Stimulated activated CD4-positive, alpha-beta T cell treated with anti-CD3 and anti-CD28 coated beads, TNF-alpha, amount 100 ng/mL, for 48 hours (primary cell): ENCODE measurements around the gene PARD3B.

Experiments used
- DNase-seq, 3 donors: peaks; one replicate each; pipeline ENCODE4 v3.0.0-alpha.2; 2020; ENCODE audit warnings: low read depth in 3 of 3

The PARD3B gene

DNA sequence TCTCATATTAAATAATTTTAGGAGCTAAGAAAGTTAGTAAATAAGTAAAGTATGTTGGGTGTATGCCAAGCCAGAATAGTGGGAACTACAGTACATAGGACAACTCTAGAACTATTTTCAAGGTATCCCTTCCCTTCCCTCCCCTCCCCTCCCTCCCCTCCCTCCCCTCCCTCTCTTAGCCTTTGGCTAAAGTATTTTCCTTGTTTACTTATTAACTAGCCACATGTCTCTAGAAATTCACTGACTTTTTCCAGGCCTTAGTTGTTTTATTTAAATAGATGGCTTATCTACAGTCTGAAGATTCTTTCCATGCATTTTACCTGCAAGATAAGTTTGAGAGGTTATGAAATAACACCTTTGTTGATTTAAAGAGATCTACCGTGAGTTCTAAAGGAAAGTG, 402.1 kb downstream of the PARD3B start:
- no peak for DNase-seq

- DNase-seq: no peak
These were observed 402.9 kb downstream of the PARD3B start for GRCh38 chr2:204948024-204948763.

GRCh38 chr2:204948822-204949221, 403.5 kb downstream of the PARD3B start:
- no peak for DNase-seq

DNA sequence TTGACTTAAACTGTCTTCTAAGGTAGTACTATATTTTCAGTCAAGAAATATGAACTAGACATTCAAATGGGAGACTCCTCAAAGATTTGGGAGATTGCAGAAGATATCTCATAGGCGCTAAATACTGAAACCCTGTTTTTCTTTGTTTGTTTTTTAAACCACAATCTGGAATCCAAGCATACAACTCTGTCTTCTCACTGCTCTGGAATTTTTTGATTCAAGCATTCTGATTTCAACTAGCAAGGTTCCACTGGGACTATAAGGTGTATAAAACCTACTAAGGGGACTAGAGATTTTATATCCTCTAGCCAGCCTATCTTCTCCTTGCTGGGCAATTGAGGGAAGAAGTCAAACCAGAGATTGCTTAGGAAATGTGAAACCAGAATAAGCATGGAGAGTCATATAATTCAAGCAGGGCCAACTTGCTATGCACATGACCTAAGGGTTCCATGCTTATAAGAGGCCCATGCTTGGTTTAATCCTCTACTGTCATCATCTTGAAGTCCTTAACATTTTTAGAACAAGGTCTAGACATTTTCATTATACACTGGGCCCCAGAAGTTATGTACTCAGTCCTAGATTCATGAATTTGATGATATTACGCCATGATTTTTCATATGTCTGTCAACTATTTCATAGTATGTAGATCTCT, 405.5 kb downstream of the PARD3B start:
- DNase-seq: no peak

DNA sequence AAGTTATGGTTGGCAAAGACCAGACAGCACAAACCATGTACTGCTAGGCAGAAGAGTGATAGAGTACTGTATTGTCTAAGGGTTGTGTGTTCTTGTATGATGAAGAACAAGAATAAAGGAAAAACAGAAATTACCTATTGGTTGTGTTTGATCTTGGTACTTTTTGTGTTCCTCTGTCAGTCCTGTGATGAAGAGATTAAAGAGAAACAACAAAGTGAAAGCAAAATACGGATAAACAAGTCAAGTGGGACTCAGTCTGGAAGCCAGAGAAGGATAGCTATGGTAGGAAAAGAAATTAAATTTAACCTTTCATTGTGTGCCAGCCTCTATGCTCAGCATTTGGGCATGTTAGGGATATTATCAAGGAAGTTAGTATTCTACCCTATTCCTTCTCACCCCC, 413.1 kb downstream of the PARD3B start:
- no peak for DNase-seq

DNA sequence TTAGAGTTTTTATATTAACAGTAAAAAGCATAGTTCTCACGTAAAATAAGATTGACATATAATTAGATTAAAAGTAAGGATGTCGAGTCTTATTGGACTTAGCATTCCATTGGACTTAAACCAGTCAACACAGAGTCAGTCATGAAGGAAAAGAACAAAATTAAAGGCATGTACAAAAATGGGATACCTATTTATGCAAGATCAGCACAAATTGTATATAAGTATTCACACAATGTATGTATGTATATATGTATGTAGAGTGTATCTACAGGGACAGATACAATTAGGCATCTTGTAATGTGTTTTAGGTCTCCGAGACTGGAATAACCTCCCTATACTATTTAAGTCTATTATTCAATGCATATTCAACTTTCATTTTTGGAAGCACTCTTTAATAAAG, 419.1 kb downstream of the PARD3B start:
- DNase-seq: no peak

GRCh38 chr2:204966245-204966644, 421.0 kb downstream of the PARD3B start:
- no peak for DNase-seq

GRCh38 chr2:204967199-204967960, 422.1 kb downstream of the PARD3B start:
- DNase-seq: peak in 1 of 3 donors; percentile 20

- no peak for DNase-seq
These were observed 426.1 kb downstream of the PARD3B start for GRCh38 chr2:204971206-204971907.

DNA sequence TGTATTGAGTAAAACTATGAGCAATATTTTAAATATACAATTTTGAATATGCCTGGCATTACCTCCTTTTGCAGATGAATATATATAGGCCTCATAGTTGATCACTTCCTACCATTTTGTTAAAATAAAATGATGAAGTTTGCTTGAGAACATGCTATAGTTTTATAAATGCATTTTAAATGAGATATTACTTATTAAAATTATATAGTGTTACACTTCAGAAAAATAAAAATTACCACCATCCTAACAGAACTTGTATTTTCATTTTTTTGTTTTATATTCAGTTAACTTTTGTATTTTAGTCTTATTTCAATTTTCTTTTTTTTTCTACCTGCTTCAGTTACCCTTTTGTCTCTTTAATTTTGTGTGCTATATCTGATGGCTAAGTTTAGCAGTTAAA, 426.9 kb downstream of the PARD3B start:
- DNase-seq: no peak

DNA sequence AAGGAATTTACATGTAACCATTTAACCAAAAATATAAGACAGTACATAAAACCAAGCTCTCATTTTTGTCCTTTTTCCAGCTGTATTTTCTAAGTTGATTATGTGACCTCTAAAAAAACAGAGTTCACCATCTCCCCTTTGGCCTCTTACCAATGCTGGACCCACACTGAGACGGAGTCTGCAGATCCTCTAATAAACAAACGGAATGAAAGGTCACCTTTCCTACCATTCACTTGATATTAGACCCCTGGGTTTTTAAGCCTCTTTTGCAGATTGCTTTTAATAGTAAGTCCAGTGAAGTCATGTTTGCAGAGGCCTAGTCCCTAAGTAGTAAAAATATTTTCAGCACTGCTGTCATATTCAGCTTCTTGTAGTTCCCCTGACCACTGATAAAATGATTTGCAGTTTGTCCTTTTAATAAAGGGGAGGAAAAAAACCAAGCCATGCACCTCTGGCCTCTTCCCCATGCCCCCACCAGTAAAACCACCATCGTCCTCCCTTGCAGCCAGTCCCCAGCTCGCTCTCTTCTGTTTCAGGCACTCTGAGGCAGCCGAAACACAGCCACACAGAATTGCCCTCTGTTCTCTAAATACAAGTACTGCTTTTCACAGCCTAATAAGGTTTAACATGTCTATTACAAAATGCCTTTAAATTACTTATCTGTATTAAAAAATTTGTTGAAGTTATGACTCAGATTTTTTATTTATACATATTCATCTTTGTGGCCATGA, 427.5 kb downstream of the PARD3B start:
- DNase-seq: no peak

- no peak for DNase-seq
These were observed 428.3 kb downstream of the PARD3B start for GRCh38 chr2:204973616-204974015.

GRCh38 chr2:204974487-204974886, 429.2 kb downstream of the PARD3B start:
- DNase-seq: no peak

DNA sequence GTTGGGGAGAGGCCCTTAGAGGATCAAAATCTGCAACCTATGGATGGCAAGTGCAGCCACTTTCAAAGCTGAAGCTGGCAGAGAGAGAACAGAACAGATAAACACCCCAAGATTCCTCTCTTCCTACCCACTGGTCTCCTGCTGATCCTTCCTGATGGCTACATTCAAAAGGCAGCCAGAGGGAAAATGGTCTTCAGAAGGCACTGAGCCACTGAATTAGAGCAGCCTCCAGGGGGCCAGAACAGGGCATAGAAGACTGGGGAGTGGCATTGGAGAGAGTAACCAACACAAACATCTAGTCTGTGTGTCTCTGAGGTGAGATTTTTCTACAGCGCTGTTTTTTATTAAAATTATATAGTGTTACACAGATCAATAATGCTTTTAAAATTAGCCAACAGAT, 432.6 kb downstream of the PARD3B start:
- no peak for DNase-seq

DNA sequence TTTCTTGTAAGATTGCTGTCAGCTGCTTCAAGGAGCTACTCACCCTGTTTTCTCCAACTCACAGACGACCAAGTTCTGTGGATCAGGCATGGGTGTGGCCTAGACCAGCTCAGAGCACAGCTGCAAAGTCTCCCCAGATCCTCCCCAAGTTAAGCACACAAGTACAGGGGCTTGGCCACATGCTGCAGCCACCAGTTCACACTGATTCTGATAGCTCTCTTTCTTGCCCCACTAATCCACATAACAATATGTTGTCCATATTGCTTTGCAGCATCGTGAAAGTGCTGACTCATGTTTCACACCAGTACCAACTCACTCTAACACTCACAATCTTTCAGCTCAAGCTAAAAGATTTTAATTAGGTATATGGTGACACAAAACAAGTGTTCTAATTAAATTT, 437.0 kb downstream of the PARD3B start:
- no peak for DNase-seq

- no peak for DNase-seq
These were observed 439.2 kb downstream of the PARD3B start for GRCh38 chr2:204984518-204984917.

GRCh38 chr2:204986641-204987040, 441.4 kb downstream of the PARD3B start:
- DNase-seq: no peak

DNA sequence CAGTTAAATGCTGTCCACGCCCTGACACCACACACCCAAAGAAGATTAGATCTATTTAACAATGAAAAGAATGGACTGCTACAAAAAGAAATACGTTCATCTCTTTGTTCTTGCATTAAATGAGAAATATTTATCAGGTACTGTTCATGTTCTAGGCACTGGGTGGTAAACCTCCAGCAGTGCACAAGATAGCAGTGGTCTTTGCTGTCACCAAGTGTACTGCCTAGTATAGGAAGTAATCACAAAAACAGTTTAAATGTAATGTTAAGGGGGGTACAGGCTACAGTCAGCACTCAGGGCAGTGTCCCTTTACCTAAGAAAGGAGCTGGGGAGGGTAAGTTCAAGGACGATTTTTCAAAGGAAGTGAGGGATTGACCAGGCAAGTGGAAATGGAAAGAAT, 443.6 kb downstream of the PARD3B start:
- no peak for DNase-seq

GRCh38 chr2:204989877-204990276, 444.6 kb downstream of the PARD3B start:
- no peak for DNase-seq

DNA sequence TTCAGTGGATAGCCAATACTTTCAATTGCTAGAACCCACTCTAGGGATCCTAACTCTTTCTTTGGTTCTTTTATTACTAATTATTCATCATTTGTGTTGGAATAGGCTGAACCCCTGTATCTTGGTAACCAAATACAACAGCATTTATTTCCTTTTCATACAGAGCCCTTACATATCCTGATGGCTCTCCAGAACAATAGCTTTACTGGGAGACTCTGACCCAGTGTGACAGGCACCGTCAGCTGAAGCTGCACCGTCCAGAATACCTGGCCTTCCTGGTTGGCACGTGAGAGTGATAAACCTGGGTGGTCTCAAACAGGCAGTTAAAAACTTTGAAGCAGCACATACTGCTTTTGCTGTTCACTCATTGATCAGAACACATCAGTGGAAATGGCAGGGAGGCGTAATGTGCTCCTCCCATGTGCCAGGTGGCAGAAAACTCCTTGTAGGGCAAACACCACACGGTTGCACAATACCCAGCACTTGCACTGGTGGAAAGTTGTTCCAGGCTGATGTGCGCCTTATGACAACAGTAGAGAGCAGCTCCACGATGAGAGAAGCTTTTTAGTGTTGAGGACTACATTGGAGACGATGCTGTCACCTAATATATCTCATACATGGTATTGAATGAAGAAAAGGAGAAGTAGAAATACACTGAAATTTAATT, 456.2 kb downstream of the PARD3B start:
- no peak for DNase-seq

GRCh38 chr2:205002390-205002789, 457.1 kb downstream of the PARD3B start:
- no peak for DNase-seq
